Measurements from ENCODE around the gene PCDHA13.

GRCh38 chr5:140926443-140927227 lies 44.7 kb downstream of the PCDHA13 start:
- TF ChIP-seq POLR2A (IDR thresholded peaks at IDR 0.05) (no peak), CTCF (IDR thresholded peaks at IDR 0.05) (peak; percentile 47 to 86 (median 84)), EP300 (IDR thresholded peaks at IDR 0.05) (no peak)
